K562 (cell line): Measurements from ENCODE around the gene GART. TPM values are rescaled to one million over a fixed set of nuclear protein-coding genes. Genes with fewer than 3 reads are reported as not detected.

Source experiments
- CHD4 ChIP-seq: fragments of 200-600 bp; sonication (generic); IDR thresholded peaks from 3 replicates; pipeline ENCODE4 v1.6.1; 2012; ENCODE audit warnings: low read depth, mild to moderate bottlenecking, mixed read lengths, low read length, inconsistent platforms; ENCODE audit not compliant: insufficient read depth, insufficient replicate concordance, poor library complexity, severe bottlenecking
- CLOCK ChIP-seq: fragments of 250-450 bp; sonication (Bioruptor Pico); IDR thresholded peaks from 2 replicates; pipeline ENCODE4 v1.4.0; 2020; ENCODE audit warnings: mild to moderate bottlenecking, moderate library complexity, borderline replicate concordance
- EGR1 ChIP-seq: fragments of 450-650 bp; conservative IDR thresholded peaks from 2 replicates; pipeline ENCODE4 v1.6.1; 2017; ENCODE audit warnings: mild to moderate bottlenecking
- ELF1 ChIP-seq: fragments of 200-800 bp; sonication (Bioruptor generic); IDR thresholded peaks from 2 replicates; pipeline ENCODE4 v1.6.1; 2016; ENCODE audit warnings: missing genetic modification characterization, missing compliant biosample characterization
- ETS1 ChIP-seq: conservative IDR thresholded peaks from 2 replicates; pipeline ENCODE4 v1.6.1; 2011; ENCODE audit warnings: low read depth, mild to moderate bottlenecking, low read length; ENCODE audit not compliant: control insufficient read depth
- GTF3C2 ChIP-seq: IDR thresholded peaks from 3 replicates; pipeline ENCODE4 v1.6.1; 2011; ENCODE audit warnings: borderline replicate concordance, mild to moderate bottlenecking, moderate library complexity; ENCODE audit not compliant: insufficient read length; ENCODE audit errors: extremely low read depth
- PPARD ChIP-seq: fragments of 250-450 bp; sonication (Bioruptor Pico); IDR thresholded peaks from 2 replicates; pipeline ENCODE4 v1.8.0; 2022; ENCODE audit warnings: inconsistent platforms, mild to moderate bottlenecking, moderate library complexity
- PRPF4 ChIP-seq: fragments of 200-400 bp; formaldehyde crosslinking; IDR thresholded peaks from one replicate; pipeline ENCODE4 v1.6.1; 2017; ENCODE audit warnings: low read length, low read depth, mild to moderate bottlenecking; ENCODE audit not compliant: insufficient read depth, poor library complexity, severe bottlenecking
- SAP30 ChIP-seq: fragments of 200-600 bp; sonication (generic); IDR thresholded peaks from 2 replicates; pipeline ENCODE4 v1.6.1; 2012; ENCODE audit warnings: borderline replicate concordance, low read depth, mild to moderate bottlenecking, moderate library complexity, low read length, control low read depth, inconsistent platforms; ENCODE audit not compliant: insufficient read depth, poor library complexity, severe bottlenecking
- SRSF9 ChIP-seq: fragments of 200-400 bp; formaldehyde crosslinking; IDR thresholded peaks from 2 replicates; pipeline ENCODE4 v1.6.1; 2017; ENCODE audit warnings: low read depth, low read length, borderline replicate concordance
- TFE3 ChIP-seq: fragments of 450-650 bp; formaldehyde crosslinking; IDR thresholded peaks from 2 replicates; pipeline ENCODE4 v1.4.0; 2020; ENCODE audit warnings: mild to moderate bottlenecking, mixed read lengths
- ZFP36 ChIP-seq: fragments of 150-350 bp; IDR thresholded peaks from 2 replicates; pipeline ENCODE4 v1.6.1; 2018; ENCODE audit warnings: low read length, low read depth; ENCODE audit not compliant: partially characterized antibody
- ZFX ChIP-seq: sonication (generic); formaldehyde crosslinking; IDR thresholded peaks from 2 replicates; pipeline ENCODE4 v1.8.0; 2022; ENCODE audit warnings: mild to moderate bottlenecking, missing genetic modification reagents, moderate library complexity
- ZNF146 ChIP-seq: IDR thresholded peaks from one replicate; pipeline ENCODE4 v1.6.1; 2018; ENCODE audit warnings: missing compliant biosample characterization; ENCODE audit not compliant: unreplicated experiment
- ZNF24 ChIP-seq: fragments of 450-650 bp; IDR thresholded peaks from 2 replicates; pipeline ENCODE4 v1.6.1; 2016
- polyA plus RNA-seq, 8 experiments: library from polyadenylated mRNA; depleted of rRNA in 4 of 8; stranded (reverse) in 5 of 8; unstranded in 3 of 8; fragments of >200 nt; fragmentation: Nextera tagmentation in 2 of 8; fragmentation: Illumina TruSeq in 1 of 8; extraction: Ambion mirVana in 2 of 8; extraction: Trizol in 1 of 8; gene quantifications; 2 replicates each; pipeline versions ENCODE4 v1.2.1 to v1.2.3, GENCODE V29; 2011 to 2014; ENCODE audit warnings: inconsistent platforms in 1 of 8, missing spikeins in 1 of 8
- total RNA-seq, 7 experiments: library from RNA; depleted of rRNA in 6 of 7; stranded (reverse); fragments of >200 nt in 6 of 7; fragmentation: Illumina TruSeq in 2 of 7; extraction: Trizol in 2 of 7; gene quantifications; 2 replicates each; pipeline versions ENCODE4 v1.2.1 to v1.2.3, GENCODE V29; 2011 to 2021; ENCODE audit warnings: low replicate concordance in 1 of 7

GART gene
- total and polyA plus RNA-seq, 9 of the 15 experiments (the other 6 are each of a cell fraction or from before 2014, with no cell fraction given), result 141 to 429 (median 349) TPM

- TF ChIP-seq PRPF4 (no peak), GTF3C2 (no peak), ETS1 (peak; percentile 16; the same call in 1 of the 2 replicates), EGR1 (peak; percentile 80), TFE3 (no peak), PPARD (CRISPR knock-in tag) (no peak), CLOCK (CRISPR knock-in tag) (no peak), SAP30 (no peak), CHD4 (no peak), ZNF24 (peak; percentile 29; the same call in 1 of the 2 replicates), SRSF9 (no peak), ZFX (CRISPR knock-in tag) (peak; percentile 63), ZNF146 (no peak), ELF1 (no peak), ZFP36 (no peak)
Measured at GRCh38 chr21:33588485-33589335, 46.8 kb upstream of the GART start, which contains the start of gene DONSON (continued).
